Mesendoderm (in vitro differentiated cells): ENCODE results near the gene NAV2.
"Not testable (repeated sequence)": the region's sequence is repeated elsewhere in the genome, so short reads cannot be mapped to it uniquely, and the experiment has no call there.

Experiments
- DNase-seq: peaks from one replicate; pipeline ENCODE4 v3.0.0; 2013
- H2AK5ac ChIP-seq: 2 replicates; pipeline ENCODE4 v1.6.1; 2013; ENCODE audit warnings: low read length, inconsistent platforms
- H2BK120ac ChIP-seq: 2 replicates; pipeline ENCODE4 v1.6.1; 2013; ENCODE audit warnings: low read depth, mild to moderate bottlenecking, low read length, moderate library complexity, mixed read lengths
- H2BK15ac ChIP-seq: replicated peaks from 2 replicates; pipeline ENCODE4 v1.6.1; 2013; ENCODE audit warnings: low read depth, mild to moderate bottlenecking, moderate library complexity
- H2BK5ac ChIP-seq: 2 replicates; pipeline ENCODE4 v1.6.1; 2013; ENCODE audit warnings: low read length, inconsistent platforms
- H3K18ac ChIP-seq: 2 replicates; pipeline ENCODE4 v1.6.1; 2013; ENCODE audit warnings: mild to moderate bottlenecking, low read length, mixed read lengths
- H3K23ac ChIP-seq: one replicate; pipeline ENCODE4 v1.6.1; 2013; ENCODE audit warnings: low read length
- H3K27ac ChIP-seq: 2 replicates; pipeline ENCODE4 v1.5.1; 2013; ENCODE audit warnings: low read depth, mild to moderate bottlenecking, inconsistent platforms, low read length, moderate library complexity
- H3K27me3 ChIP-seq: 2 replicates; pipeline ENCODE4 v1.6.1; 2013; ENCODE audit warnings: low read length, control low read depth, mild to moderate bottlenecking, inconsistent platforms; ENCODE audit not compliant: insufficient read depth, poor library complexity
- H3K36me3 ChIP-seq: 2 replicates; pipeline ENCODE4 v1.6.1; 2013; ENCODE audit warnings: low read length, inconsistent platforms; ENCODE audit not compliant: control insufficient read depth, insufficient read depth
- H3K4ac ChIP-seq: one replicate; pipeline ENCODE4 v1.6.1; 2013; ENCODE audit warnings: low read depth, mild to moderate bottlenecking, low read length, moderate library complexity
- H3K4me1 ChIP-seq: 2 replicates; pipeline ENCODE4 v1.6.1; 2013; ENCODE audit warnings: low read depth, low read length, inconsistent platforms; ENCODE audit not compliant: control insufficient read depth
- H3K4me2 ChIP-seq: 2 replicates; pipeline ENCODE4 v1.6.1; 2013; ENCODE audit warnings: low read length
- H3K4me3 ChIP-seq: 2 replicates; pipeline ENCODE4 v1.5.1; 2013; ENCODE audit warnings: mild to moderate bottlenecking, low read length
- H3K56ac ChIP-seq: one replicate; pipeline ENCODE4 v1.6.1; 2013; ENCODE audit warnings: low read length
- H3K79me1 ChIP-seq: 2 replicates; pipeline ENCODE4 v1.6.1; 2013; ENCODE audit warnings: low read length, inconsistent platforms
- H3K79me2 ChIP-seq: 2 replicates; pipeline ENCODE4 v1.6.1; 2013; ENCODE audit warnings: mild to moderate bottlenecking, low read length; ENCODE audit not compliant: control insufficient read depth, insufficient read depth
- H3K9ac ChIP-seq: 2 replicates; pipeline ENCODE4 v1.6.1; 2013; ENCODE audit warnings: low read length, inconsistent platforms
- H4K5ac ChIP-seq: one replicate; pipeline ENCODE4 v1.6.1; 2013; ENCODE audit warnings: low read length
- H4K8ac ChIP-seq: one replicate; pipeline ENCODE4 v1.6.1; 2013; ENCODE audit warnings: low read depth, mild to moderate bottlenecking, control low read depth, low read length, moderate library complexity
- WGBS: extraction: QIAGEN DNeasy Blood & Tissue Kit; methylation state at CpG from one replicate; pipeline ENCODE4 v1.1.7; 2013; ENCODE audit warnings: low lambda C conversion rate, missing lambda C conversion rate; ENCODE audit not compliant: insufficient coverage; ENCODE audit errors: extremely low coverage; 5-methylcytosine and 5-hydroxymethylcytosine counted together

NAV2 gene

DNA sequence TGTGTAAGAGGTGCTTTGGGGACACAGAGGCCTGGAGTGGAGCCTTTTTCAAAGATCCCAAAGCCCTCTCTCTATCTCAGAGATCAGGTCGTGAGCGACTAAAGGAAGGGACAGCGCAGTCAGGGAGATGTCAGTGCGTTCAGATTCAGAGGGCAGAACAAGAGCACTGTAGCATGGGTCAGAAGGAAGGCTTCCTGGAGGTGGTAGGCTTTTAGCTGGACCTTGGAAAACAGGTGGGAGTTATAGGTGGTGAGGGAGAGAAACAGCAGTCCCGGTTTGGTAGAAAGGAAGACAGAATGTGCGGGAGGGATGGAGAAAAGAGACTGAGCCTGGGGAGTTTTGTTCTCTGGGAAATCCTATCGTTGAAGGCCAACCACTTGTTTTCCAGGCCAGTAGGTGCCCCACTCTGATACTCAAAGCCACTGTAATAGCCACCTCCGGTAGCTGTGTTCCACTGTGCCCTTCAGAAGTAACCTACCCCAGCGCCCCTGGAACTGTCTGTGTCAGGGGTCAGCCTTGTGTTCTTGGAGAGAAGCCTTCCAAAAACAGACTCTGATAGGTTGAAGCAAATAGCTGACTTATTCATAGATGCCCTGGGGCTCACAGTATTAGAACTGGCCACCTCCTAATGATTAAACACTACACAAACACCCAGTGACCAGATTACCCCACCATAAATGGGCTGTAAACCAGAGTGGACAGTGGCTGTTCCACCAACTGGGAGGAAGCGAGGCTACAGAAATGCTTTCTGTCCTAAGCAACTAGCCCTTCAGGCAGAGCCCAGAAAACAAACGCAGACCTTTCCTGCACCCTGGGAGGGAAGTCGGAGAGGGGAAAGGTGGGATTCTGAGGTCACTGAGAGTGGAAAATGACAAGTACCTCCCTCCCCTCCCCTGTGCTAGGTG is 289.9 kb downstream of the NAV2 start:
- no peaks in the 10 kb centered on the region for H3K79me2 ChIP-seq
- WGBS = no CpG with 5 or more reads among the region's 12 CpGs
- no peak overlapping the region for H2AK5ac ChIP-seq
- no peak overlapping the region for H3K27ac ChIP-seq
- H3K79me1 ChIP-seq = no peaks in the 10 kb centered on the region
- H3K4me3 ChIP-seq = no peak overlapping the region
- no peaks in the 10 kb centered on the region for H3K36me3 ChIP-seq
- no peak overlapping the region for H2BK5ac ChIP-seq
- H3K27me3 ChIP-seq = no peaks in the 10 kb centered on the region
- H2BK120ac ChIP-seq = no peak overlapping the region
- no peak overlapping the region for H3K9ac ChIP-seq
- no peak overlapping the region for H3K4me2 ChIP-seq
- peak overlapping the region; percentile 19 for H3K56ac ChIP-seq
- H4K8ac ChIP-seq = no peak overlapping the region
- no peak overlapping the region for H3K23ac ChIP-seq
- H4K5ac ChIP-seq = no peak overlapping the region
- H3K4ac ChIP-seq = peak overlapping the region; percentile 63
- H3K18ac ChIP-seq = peak overlapping the region; percentile 54
- peaks cover 17% of the 10 kb centered on the region for H3K4me1 ChIP-seq
- no peak for DNase-seq
- H2BK15ac ChIP-seq = no peak overlapping the region

- DNase-seq = no peak
- H2BK5ac ChIP-seq = no peak overlapping the region
- H3K4me1 ChIP-seq = peaks cover 17% of the 10 kb centered on the region
- peak overlapping the region; percentile 54 for H3K18ac ChIP-seq
- H3K36me3 ChIP-seq = no peaks in the 10 kb centered on the region
- H2BK15ac ChIP-seq = peak overlapping the region; percentile 64
- no peaks in the 10 kb centered on the region for H3K27me3 ChIP-seq
- H3K23ac ChIP-seq = no peak overlapping the region
- H3K9ac ChIP-seq = no peak overlapping the region
- H4K8ac ChIP-seq = no peak overlapping the region
- no peak overlapping the region for H3K56ac ChIP-seq
- no peak overlapping the region for H3K4me3 ChIP-seq
- no peak overlapping the region for H2AK5ac ChIP-seq
- WGBS = no CpG with 5 or more reads among the region's 4 CpGs
- H3K4ac ChIP-seq = peak overlapping the region; percentile 58
- H4K5ac ChIP-seq = no peak overlapping the region
- H3K27ac ChIP-seq = no peak overlapping the region
- H3K4me2 ChIP-seq = no peak overlapping the region
- H3K79me2 ChIP-seq = no peaks in the 10 kb centered on the region
- no peak overlapping the region for H2BK120ac ChIP-seq
- no peaks in the 10 kb centered on the region for H3K79me1 ChIP-seq
Measured at GRCh38 chr11:20003351-20003750, 290.7 kb downstream of the NAV2 start.

DNA sequence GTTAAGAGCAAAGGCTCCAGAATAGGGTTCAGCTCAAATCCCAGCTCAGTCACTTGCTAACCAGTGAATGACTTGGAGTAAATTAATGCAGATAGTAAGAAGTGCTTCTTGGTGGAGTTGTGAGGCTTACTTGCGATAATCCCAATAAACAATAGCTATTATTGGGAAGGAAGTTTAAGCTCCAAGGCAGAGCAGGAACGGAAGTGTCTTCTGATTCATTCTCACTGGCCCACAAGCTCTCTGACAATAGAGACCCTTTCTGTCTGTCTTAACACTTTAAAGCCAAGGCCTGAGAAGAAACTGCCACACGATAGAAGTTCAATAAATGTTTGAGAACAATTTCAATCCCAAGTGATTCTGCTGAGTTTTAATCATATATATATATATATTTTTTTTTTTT is 292.2 kb downstream of the NAV2 start:
- H4K8ac ChIP-seq = no peak overlapping the region
- H3K56ac ChIP-seq = peak overlapping the region; percentile 50
- H4K5ac ChIP-seq = no peak overlapping the region
- H3K18ac ChIP-seq = no peak overlapping the region
- H3K4me2 ChIP-seq = no peak overlapping the region
- no peak overlapping the region for H3K27ac ChIP-seq
- no peak overlapping the region for H2BK5ac ChIP-seq
- no peaks in the 10 kb centered on the region for H3K27me3 ChIP-seq
- peaks cover 17% of the 10 kb centered on the region for H3K4me1 ChIP-seq
- no CpG with 5 or more reads among the region's 3 CpGs for WGBS
- no peak overlapping the region for H3K4ac ChIP-seq
- H2AK5ac ChIP-seq = peak overlapping the region; percentile 2
- H3K79me2 ChIP-seq = no peaks in the 10 kb centered on the region
- no peak for DNase-seq
- no peaks in the 10 kb centered on the region for H3K79me1 ChIP-seq
- H2BK120ac ChIP-seq = no peak overlapping the region
- H3K36me3 ChIP-seq = no peaks in the 10 kb centered on the region
- H3K9ac ChIP-seq = no peak overlapping the region
- H3K23ac ChIP-seq = no peak overlapping the region
- no peak overlapping the region for H2BK15ac ChIP-seq
- H3K4me3 ChIP-seq = no peak overlapping the region

GRCh38 chr11:20005747-20006146 is 293.1 kb downstream of the NAV2 start:
- H3K79me1 ChIP-seq = no peaks in the 10 kb centered on the region

GRCh38 chr11:20006618-20007017 is 294.0 kb downstream of the NAV2 start:
- no CpG with 5 or more reads among the region's 2 CpGs for WGBS
- peaks cover 13% of the 10 kb centered on the region for H3K4me1 ChIP-seq
- H3K27ac ChIP-seq, H4K8ac ChIP-seq, DNase-seq, H3K23ac ChIP-seq, H3K18ac ChIP-seq, H2AK5ac ChIP-seq, H2BK120ac ChIP-seq, H3K79me2 ChIP-seq, H4K5ac ChIP-seq, H2BK15ac ChIP-seq, H3K36me3 ChIP-seq, H3K4ac ChIP-seq, H3K4me3 ChIP-seq, H3K79me1 ChIP-seq, H3K56ac ChIP-seq, H3K4me2 ChIP-seq, H3K27me3 ChIP-seq, H3K9ac ChIP-seq, H2BK5ac ChIP-seq: not testable (repeated sequence)

More at GRCh38 chr11:20005747-20006146, 293.1 kb downstream of the NAV2 start:
- peaks cover 19% of the 10 kb centered on the region for H3K4me1 ChIP-seq
- H3K9ac ChIP-seq = no peak overlapping the region
- no peak overlapping the region for H3K23ac ChIP-seq
- no peak overlapping the region for H3K4me2 ChIP-seq
- H3K4me3 ChIP-seq = no peak overlapping the region
- H4K5ac ChIP-seq = no peak overlapping the region
- H3K36me3 ChIP-seq = no peaks in the 10 kb centered on the region
- H3K27me3 ChIP-seq = no peaks in the 10 kb centered on the region
- H2AK5ac ChIP-seq = no peak overlapping the region
- H2BK5ac ChIP-seq = no peak overlapping the region
- no peak overlapping the region for H2BK120ac ChIP-seq
- no peaks in the 10 kb centered on the region for H3K79me2 ChIP-seq
- H3K27ac ChIP-seq = no peak overlapping the region
- no CpG with 5 or more reads among the region's 6 CpGs for WGBS
- H3K18ac ChIP-seq = no peak overlapping the region
- no peak for DNase-seq
- H3K56ac ChIP-seq = no peak overlapping the region
- H2BK15ac ChIP-seq = no peak overlapping the region
- H3K4ac ChIP-seq = no peak overlapping the region
- no peak overlapping the region for H4K8ac ChIP-seq
